GM19240 (cell line): ENCODE measurements around the gene TRIM25.
A peak's percentile ranks its signal among the peaks of the same experiment; 100 is the strongest.

ENCODE experiments used
- DNase-seq: peaks from one replicate; pipeline ENCODE4 v3.0.0; 2011; ENCODE audit warnings: low spot score; ENCODE audit not compliant: insufficient read length

TRIM25 gene

DNA sequence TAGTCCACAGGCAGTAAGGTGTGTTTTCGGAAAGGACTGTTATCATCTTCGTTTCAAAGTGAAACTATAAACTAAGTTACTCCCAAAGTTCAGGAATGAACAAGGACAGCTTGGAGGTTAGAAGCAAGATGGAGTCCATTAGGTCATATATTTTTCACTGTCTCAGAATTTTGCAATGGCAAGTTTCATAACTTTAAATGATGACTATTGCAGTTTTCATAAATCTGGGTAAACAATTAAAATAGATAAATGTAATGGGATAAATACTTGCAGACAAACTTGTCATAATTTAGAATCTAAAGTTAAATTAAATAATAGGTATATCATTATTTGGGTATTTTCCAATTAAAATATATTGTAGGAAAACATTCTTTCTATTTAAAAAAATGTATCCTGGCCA is 14.7 kb upstream of the TRIM25 start:
- no peak for DNase-seq

DNA sequence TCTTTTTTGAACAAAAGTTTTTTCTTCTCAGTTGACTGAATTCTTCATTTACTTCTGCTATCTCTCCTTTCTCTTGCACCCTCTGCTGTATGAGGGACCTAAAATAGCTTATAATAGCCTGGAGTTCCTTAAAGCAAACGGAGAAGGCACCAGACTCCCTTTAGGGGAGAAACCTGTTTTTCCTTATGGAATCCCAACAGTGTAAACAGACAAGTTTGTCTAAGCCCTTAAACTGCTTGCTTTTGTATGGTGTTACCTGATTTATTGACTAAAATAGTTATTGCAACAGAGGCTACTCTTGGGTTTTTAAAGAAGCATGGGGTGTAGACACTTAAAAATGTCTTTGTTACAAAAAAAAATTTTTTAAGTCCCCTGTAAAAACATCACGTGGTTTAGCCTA is 12.9 kb upstream of the TRIM25 start:
- no peak for DNase-seq

DNA sequence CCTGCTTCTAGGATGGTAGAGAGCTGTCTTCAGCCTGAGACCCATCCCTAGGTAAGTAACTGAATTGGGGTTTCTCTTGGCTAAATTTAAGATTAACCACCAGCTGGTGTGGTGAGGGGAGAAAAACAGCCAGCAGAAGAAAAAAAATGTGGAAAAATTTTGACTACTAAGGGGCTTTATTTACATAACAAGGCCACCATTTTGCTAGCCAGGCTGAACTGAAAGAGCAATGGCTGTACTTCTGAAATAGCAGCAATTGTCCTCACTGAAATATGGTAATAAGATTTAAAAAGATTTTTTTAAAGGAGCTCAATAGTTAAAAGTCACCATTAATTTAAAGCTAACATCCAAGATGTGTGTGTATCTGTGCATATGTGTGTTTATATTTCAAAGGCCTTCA is 12.4 kb upstream of the TRIM25 start:
- DNase-seq: no peak

DNA sequence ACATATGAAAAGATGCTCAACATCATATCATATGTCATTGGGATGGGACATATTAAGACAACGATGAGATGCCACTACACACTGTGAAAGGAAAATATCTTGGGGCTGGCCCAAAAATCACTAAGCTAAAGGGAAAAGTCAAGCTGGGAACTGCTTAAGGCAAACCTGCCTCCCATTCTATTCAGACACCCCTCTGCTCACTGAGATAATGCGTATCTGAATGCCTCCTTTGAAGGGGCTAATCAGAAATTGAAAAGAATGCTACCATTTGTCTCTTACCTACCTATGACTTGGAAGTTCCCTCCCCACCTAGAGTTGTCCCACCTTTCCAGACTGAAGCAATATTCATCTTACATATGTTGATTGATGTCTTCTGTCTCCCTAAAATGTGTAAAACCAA is 11.2 kb upstream of the TRIM25 start:
- DNase-seq: no peak

DNA sequence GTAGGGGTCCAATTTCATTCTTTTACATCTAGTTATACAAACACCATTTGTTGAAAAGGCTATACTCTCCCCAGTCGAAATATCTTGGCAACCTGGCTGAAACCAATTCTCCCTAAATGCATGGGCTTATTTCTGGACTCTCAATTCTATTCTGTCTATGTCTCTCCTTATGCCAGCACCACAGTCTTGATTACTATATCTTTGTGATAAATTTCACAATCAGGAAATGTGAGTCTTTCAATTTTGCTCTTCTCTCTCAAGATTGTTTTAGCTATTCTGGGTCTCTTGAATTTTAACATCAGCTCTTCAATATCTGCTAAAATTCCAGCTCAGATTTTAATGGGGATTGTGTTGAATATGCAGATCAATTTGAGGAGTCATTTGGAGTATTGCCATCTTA is 5.9 kb upstream of the TRIM25 start:
- DNase-seq: no peak

DNA sequence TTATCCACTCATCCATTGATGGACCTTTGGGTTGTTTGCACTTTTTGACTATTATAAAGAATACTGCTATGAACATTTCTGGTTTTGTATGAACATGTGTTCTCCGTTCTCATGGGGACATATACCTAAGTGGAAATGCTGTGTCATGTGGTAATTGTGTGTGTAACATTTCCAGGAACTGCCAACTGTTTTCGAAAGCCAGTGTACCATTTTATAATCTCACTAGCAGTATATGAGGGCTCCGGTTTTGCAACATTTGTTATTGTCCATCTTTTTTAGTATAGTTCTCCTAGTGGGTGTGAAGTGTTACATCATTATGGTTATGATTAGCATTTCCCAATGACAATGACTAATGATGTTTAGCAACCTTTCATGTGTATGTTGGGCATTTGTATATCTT is 5.1 kb upstream of the TRIM25 start:
- no peak for DNase-seq

DNA sequence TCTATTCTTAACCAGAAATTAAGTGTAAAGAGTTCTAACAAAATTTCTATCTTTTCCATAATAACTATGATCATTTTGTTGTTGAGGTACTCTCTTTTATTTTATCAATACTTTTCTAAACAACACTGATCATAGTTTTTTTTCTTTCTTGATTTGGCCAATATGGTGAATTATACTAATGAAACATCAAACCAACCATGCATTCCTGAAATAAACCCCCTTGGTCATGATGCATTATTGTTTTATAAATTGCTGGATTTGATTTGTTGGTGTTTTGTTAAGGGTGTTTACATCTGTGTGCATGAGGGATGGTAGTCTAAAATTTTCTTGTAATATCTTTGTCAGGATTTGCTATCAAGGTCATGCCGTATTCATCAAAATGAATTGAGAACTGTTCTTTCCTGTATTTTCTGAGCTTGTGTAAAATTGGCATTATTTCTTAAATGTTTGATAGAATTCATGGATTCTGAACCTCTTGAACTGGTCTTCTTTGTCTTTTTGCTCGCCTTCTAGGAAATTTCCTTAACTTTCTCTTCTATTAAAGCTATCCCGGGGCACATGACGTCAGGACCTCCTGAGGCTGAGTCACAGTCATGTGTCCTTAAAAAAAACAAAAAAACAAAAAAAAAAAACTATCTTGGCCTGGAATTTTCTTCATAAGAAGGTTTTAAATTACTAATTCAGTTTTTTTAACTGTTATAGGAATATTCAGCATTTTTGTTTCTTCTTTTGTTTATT is 3.9 kb upstream of the TRIM25 start:
- no peak for DNase-seq

DNA sequence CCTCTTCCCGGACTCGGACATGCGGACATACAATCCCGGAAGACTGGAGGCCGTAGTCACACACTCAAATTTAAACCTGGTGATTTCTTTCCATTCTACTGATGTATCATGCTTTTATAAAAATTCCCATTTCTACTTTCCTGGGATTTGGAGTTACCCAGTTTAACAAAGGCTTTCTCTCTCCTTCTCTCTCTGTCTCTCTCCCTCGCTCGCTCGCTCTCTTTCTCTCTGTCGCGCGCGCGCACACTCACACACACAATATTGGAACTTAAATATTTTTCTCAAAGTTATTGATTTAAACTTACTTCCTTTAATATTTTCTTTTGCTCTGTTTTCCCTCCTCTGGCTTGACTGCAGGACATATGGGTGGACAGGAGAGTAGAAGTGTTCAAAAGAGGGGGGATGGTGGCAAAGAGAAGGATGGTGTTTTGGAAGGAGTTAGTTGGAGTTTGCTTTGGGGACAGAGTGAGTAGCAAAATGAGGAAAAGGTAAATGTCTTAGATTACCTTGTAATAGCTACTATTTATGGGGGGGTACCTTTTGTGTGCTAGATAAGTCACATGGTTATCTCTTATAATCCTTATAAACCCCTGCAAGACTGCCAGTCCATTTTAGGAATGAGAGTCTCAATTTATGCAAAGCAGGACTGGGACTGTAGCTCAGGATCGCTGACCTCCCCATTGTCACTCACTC is 878 bp upstream of the TRIM25 start:
- DNase-seq: no peak

DNA sequence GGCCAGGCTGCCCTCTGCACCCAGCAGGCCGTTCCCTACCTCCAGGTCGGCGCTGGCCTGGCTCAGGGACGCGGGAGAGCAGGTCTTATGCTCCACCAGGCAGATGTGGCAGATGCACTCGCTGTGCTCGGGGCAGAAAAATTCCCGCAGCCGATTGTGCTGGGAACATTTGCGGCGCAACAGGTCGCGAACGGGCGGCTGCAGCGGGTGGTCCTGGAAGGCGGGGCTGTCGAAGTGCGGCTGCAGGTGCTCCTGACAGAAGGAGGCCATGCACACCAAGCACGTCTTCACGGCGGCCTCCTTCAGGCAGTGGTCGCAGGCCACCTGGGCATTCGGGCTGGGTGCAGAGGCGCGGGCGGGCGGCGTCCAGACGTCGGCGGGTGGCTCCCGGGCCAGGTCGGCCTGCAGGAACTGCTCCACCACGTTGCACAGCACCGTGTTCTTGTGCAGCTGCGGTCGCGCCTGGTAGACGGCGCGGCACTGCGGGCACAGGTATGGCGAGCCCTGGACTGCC is 439 bp downstream of the TRIM25 start:
- DNase-seq: no peak

DNA sequence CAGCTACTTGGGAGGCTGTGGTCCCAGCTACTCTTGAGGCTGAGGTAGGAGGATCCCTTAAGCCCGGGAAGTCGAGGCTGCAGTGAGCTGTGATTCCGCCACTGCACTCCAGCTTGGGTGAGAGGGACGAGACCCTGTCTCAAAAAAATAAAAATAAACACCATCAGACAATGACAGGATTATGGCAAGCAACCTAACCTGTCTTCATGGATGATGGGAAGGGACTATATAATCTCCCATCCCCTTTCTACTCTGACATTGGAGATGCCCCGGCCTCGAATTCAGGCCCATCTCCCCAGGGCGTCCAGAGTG is 893 bp downstream of the TRIM25 start:
- no peak for DNase-seq

DNA sequence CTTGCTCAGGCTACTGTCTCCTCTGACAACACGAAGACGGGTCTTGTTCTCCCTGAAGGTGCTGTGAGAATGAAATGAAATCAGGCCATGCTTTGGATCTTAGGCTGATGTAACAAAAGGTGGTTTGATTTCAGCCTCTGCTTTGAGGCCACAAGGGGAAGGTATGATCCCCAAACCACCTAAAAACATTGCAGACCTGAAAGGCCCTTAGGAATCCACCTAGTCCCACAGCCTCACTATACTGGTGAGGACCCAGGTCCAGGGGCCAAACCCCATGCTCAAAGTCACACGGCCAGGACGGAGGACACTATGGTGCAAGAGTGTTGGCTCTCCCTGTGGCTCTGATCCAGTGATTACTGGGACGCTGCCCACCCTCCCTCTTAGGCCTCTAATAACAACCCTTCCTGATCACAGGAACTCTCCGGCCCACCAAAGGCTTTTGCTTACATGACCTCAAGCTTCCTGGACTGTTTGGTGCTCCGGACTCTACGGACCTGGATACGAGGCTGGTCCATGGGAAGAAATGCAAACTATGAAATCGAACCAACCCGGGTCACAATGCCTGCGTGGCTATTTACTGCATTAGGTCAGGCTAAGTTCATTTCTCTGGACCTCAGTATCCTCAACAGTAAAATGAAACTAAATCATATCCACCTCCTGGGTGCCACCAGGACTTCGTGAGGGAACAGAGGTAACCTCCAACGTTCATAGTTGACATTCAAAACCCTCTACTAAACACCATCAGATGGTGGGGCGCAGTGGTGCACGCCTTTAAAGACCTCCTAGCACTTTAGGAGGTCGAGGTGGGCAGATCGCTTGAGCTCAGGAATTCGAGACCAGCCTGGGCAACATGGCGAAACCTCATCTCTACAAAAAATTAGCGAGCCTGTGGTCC is 1.5 kb downstream of the TRIM25 start:
- DNase-seq: no peak

DNA sequence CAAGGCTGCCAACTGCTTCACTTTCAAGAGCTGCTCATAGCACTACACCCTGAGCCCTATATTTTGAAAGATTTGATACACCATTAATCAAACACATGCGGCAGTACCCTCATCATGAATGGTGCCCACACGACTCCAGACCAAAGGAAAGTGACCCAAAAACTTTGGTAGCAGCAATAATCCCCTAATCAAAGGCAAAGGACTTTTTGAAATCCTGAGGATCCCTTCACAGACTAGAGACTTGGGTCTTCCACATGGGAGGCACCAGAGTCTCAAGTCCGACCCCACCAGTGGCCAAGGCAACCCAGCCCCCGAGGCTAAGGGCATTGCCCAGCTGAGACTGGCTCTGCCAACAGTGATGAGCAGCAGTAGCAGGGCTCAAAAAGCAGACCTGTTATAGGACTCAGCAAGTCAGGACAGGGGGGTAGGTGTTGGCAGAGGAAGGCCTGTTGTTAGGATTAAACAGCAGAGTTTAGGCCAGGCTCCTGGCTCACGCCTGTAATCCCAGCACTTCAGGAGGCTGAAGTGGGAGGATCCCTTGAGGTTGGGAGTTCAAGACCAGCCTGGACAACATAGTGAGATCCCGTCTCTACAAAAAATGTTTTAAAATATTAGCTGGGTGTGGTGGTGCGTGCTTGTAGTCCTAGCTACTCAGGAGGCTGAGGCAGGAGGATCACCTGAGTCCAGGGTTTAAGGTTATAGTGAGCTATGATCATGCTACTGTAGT is 3.2 kb downstream of the TRIM25 start:
- no peak for DNase-seq

DNA sequence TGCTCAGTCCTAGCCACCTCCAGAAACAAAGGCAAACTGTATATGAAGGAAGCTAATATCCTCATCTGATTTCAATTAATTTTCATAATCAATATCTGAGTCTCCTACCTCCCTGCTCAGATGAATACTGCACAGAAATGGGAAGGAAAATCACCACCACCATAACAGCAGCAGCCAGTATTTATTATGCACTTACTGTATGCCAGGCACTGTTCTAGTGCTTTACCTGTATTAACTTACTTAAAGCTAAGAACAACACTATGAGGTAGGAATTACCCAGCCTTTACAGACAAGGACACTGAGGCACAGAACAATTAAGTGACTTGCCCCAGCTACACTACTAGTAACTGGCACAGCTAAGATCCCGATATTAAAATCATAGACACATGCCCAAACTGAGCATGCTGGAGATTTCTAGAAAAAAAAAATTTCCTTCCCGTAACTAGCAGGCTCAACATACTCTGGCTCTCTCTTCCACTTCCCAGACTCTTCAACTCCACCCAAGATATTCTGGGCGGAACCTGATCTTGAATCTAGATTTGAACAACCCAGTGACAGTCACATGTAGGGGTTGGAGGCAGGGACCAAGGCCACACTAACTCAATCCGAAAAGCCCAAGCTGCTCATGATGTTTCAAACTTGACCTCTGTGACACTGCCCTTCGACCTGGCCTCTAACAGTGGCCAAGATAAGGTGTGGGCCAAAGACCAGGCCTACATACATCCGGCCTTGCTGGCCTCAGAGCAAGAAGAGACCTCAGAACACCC is 3.9 kb downstream of the TRIM25 start:
- DNase-seq: no peak

DNA sequence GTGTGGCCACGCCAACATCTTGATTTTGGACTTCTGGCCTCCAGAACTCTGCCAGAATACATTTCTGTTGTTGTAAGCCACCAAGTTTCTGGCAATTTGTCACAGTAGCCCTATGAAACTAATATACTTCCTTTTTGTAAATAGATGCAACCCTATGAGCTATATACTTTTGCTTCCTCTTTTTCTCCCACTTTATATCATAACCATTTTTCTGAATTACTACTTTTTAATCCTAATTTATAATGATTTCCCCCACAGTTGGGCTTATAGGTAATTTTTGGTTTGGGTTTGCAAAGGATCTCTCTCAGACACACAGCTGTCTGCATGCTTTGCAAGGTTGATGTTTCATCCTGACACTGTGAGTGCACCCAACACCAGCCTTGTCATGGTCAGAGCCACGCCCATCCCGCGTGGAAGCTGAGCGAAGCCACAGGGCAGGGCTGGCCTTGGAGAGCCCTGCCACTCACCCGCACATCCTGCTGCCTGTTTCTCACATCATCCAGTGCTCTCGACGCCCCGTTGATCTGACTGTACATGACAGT is 5.8 kb downstream of the TRIM25 start:
- peak; percentile 52 for DNase-seq

DNA sequence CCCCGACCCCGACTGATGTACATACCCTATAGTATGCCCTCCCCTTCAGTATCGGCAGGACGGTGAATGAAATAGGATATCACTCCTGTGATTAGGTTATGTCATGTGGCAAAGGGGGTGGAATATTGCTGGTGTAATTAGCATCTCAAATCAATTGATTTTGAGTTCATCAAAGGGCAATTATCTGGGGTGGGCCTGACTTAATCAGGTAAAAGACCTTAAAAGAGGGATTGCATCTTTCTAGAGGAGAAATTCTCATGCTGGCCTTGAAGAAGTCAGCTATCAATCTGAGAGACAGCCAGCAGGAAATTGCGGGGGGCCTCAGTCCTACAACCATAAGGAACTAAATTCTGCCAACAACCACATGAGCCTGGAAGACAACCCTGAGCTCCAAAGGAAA is 10.3 kb downstream of the TRIM25 start:
- DNase-seq: no peak

DNA sequence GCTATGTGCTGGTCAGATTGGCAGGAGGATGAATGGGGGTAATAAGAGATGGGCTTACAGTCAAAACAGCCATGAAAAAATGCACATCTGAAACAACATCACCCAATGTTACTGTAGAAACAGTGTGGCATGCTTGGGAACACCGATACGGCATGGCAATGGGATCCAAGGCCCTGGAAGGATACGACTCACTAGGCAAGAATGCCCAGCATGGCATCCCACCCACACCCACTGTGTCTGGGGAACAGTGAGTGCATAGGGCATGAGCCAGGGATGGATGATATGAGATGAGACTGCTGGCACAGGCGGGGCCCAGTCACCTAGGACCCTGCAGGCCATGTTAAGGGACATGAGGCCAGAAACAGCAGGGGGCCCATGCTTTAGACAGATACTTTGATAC is 11.5 kb downstream of the TRIM25 start:
- no peak for DNase-seq

DNA sequence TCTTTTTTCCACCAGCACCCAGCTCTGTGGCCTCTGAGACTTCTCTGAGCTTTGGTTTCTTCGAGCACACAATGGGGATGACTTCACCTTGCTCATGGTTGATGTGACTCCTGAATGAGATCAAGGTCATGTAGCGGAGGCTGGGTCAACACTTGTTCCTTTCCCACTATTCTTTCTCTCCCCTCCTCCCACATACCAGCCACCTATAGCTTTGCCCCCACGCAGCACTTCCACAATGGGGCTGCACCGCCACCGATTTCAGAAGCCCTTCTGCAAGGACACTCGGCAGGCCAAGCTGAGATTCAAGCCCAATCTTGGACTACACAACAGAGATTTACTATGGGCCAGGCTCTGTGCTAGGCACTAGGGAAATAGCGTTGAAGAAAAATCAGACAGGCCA is 14.4 kb downstream of the TRIM25 start:
- no peak for DNase-seq

DNA sequence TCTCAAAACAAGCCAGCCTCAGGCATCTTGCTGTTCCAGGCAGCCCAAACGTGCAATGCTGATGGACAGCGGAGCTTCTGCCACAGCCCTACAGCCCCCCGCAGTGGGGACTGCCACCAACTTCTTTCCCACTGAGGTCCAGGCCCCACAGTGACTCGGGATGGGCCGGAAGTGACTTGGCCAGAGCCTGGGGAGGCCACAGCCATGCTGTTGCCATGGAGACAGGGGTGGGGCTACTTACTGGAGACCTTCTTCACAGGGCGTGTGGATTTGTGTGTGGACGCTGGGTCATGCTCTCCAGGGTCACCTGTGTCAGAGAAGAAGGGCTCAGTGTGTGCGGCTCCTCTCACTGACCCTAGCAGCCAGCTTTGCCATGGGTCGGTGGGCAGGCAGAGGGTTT is 15.0 kb downstream of the TRIM25 start:
- DNase-seq: no peak

DNA sequence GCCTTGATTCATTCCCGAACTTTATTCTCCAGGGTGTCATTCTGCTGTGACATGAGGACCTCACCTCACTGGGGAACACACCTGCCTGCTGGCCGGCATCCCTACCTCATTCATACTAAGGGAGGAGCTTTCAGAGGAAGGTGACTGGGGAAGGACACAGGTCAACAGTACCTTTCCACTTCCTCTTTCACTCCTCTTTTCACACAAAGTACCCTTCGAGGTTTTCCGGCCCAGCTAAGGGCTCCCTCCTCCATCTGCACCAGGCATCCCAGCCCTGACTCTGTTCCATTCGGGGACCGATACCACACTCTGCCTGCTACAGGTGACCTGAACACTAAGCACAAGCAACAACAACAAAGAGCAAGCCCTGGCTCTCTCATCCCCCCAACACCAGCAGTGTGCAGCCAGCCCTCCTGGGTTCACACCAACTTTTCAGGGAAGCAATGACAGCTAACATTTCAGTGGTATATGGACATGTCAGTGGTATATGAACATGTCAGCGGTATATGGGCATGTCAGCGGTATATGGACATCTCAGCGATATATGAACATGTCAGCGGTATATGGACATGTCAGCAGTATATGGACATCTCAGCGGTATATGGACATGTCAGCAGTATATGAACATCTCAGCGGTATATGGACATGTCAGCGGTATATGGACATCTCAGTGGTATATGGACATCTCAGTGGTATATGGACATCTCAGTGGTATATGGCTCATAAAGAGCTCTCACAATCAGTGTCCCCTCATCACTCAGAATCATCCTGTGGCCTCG is 16.0 kb downstream of the TRIM25 start:
- no peak for DNase-seq

DNA sequence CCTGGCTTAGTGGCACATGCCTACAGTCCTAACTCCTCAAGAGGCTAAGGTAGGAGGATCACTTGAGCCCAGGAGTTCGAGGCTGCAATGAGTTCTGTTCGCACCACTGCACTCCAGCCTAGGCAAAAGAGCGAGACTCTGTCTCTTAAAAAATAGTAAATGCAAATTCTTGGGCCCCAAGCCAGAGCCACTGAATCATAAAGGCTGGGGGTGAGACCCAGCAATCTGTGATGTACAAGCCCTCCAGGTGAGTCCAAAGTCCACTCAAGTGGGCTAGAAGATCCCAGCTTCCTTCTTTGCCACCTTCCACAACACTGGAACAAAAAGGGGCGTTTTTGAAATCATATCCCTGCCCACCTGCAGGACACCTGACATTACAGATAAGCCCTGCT is 16.9 kb downstream of the TRIM25 start:
- DNase-seq: no peak
